Endothelial cell (in vitro differentiated cells): ENCODE data around the gene CLIC4. TPM values are rescaled to one million over a fixed set of nuclear protein-coding genes. Genes with fewer than 3 reads are reported as not detected.
"Not testable (repeated sequence)": the region's sequence is repeated elsewhere in the genome, so short reads cannot be mapped to it uniquely, and the experiment has no call there.

Experiments
- DNase-seq: peaks from one replicate; pipeline ENCODE4 v3.0.0; 2021; ENCODE audit warnings: low spot score
- H3K27ac Mint-ChIP-seq: one replicate; pipeline ENCODE4 v1.8.0; 2021; ENCODE audit warnings: mixed read lengths, inconsistent platforms; ENCODE audit not compliant: unreplicated experiment
- H3K27me3 Mint-ChIP-seq: one replicate; pipeline ENCODE4 v1.8.0; 2021; ENCODE audit warnings: mild to moderate bottlenecking, moderate library complexity, mixed read lengths, inconsistent platforms; ENCODE audit not compliant: unreplicated experiment
- H3K36me3 Mint-ChIP-seq: one replicate; pipeline ENCODE4 v1.8.0; 2021; ENCODE audit warnings: mild to moderate bottlenecking, low read depth, mixed read lengths, inconsistent platforms; ENCODE audit not compliant: unreplicated experiment
- H3K4me1 Mint-ChIP-seq: one replicate; pipeline ENCODE4 v1.8.0; 2021; ENCODE audit warnings: mild to moderate bottlenecking, mixed read lengths, inconsistent platforms; ENCODE audit not compliant: unreplicated experiment
- H3K4me3 Mint-ChIP-seq: one replicate; pipeline ENCODE4 v1.8.0; 2021; ENCODE audit warnings: mild to moderate bottlenecking, mixed read lengths, inconsistent platforms; ENCODE audit not compliant: unreplicated experiment
- H3K9me3 Mint-ChIP-seq: one replicate; pipeline ENCODE4 v1.8.0; 2021; ENCODE audit warnings: mixed read lengths, inconsistent platforms; ENCODE audit not compliant: unreplicated experiment
- CTCF ChIP-seq: fragments of 200-600 bp; sonication (generic); IDR thresholded peaks from one replicate; pipeline ENCODE4 v1.5.0; 2021; ENCODE audit warnings: antibody characterized with exemption; ENCODE audit not compliant: unreplicated experiment
- total RNA-seq: library from RNA; stranded (reverse); fragmentation: NEBNext Ultra II Directional; extraction: Animal tissue kit (Norgen Biotek cat#: 25700); gene quantifications from one replicate; pipeline ENCODE4 v1.2.1, GENCODE V29; 2021; ENCODE audit not compliant: unreplicated experiment

Gene CLIC4
- total RNA-seq, 1 donor from 2014 or later: 109 TPM

GRCh38 chr1:24721533-24721932 is 23.7 kb upstream of the CLIC4 start:
- TF ChIP-seq CTCF: no peak
- Mint-ChIP-seq H3K9me3 (no peaks in the 10 kb centered on the region), H3K4me1 (peaks cover 29% of the 10 kb centered on the region), H3K27me3 (peaks cover 11% of the 10 kb centered on the region), H3K36me3 (no peaks in the 10 kb centered on the region), H3K27ac (no peak overlapping the region), H3K4me3 (no peak overlapping the region)
- no peak for DNase-seq

- H3K36me3 Mint-ChIP-seq, H3K27ac Mint-ChIP-seq, H3K4me3 Mint-ChIP-seq, DNase-seq, H3K9me3 Mint-ChIP-seq: not testable (repeated sequence)
- Mint-ChIP-seq H3K4me1 (peaks cover 36% of the 10 kb centered on the region), H3K27me3 (peaks cover 11% of the 10 kb centered on the region)
Observed at GRCh38 chr1:24722073-24723035, 22.9 kb upstream of the CLIC4 start.

GRCh38 chr1:24724345-24725208 is 20.7 kb upstream of the CLIC4 start:
- Mint-ChIP-seq H3K9me3 (no peaks in the 10 kb centered on the region), H3K36me3 (no peaks in the 10 kb centered on the region), H3K27me3 (peaks cover 6% of the 10 kb centered on the region), H3K4me3 (peak overlapping the region; percentile 69), H3K27ac (peak overlapping the region; percentile 85), H3K4me1 (peaks cover 38% of the 10 kb centered on the region)
- TF ChIP-seq CTCF: no peak
- no peak for DNase-seq

- peak; percentile 39 for DNase-seq
- Mint-ChIP-seq H3K4me1 (peaks cover 33% of the 10 kb centered on the region), H3K36me3 (no peaks in the 10 kb centered on the region), H3K9me3 (no peaks in the 10 kb centered on the region), H3K27me3 (peaks cover 6% of the 10 kb centered on the region), H3K4me3 (peak overlapping the region; percentile 69), H3K27ac (peak overlapping the region; percentile 85)
- no peak for TF ChIP-seq CTCF
Observed at GRCh38 chr1:24725209-24725651, 20.0 kb upstream of the CLIC4 start.

- H3K4me3 Mint-ChIP-seq: no peak overlapping the region
- H3K27me3 Mint-ChIP-seq: peaks cover 6% of the 10 kb centered on the region
- H3K36me3 Mint-ChIP-seq: no peaks in the 10 kb centered on the region
- no peak overlapping the region for H3K27ac Mint-ChIP-seq
- H3K9me3 Mint-ChIP-seq: no peaks in the 10 kb centered on the region
- DNase-seq: no peak
- TF ChIP-seq CTCF: no peak
- peaks cover 30% of the 10 kb centered on the region for H3K4me1 Mint-ChIP-seq
Observed at GRCh38 chr1:24726741-24727140, 18.5 kb upstream of the CLIC4 start.
